Activated effector memory CD4-positive, alpha-beta T cell treated with Interleukin-2 at 50 U/mL for 16 hours (primary cell): Measurements from ENCODE around the gene PCSK4.
"Not testable (repeated sequence)": the region's sequence is repeated elsewhere in the genome, so short reads cannot be mapped to it uniquely, and the experiment has no call there.

Experiments
- DNase-seq: peaks from one replicate; pipeline ENCODE4 v3.0.0-alpha.2; 2020

The PCSK4 gene

GRCh38 chr19:1521636-1522035 is 31.5 kb upstream of the PCSK4 start:
- DNase-seq = no peak

GRCh38 chr19:1520203-1520780 is 30.1 kb upstream of the PCSK4 start:
- no peak for DNase-seq

- not testable (repeated sequence) for DNase-seq
These were observed 29.7 kb upstream of the PCSK4 start for GRCh38 chr19:1519802-1520201.

GRCh38 chr19:1518471-1518870 is 28.3 kb upstream of the PCSK4 start:
- no peak for DNase-seq

- no peak for DNase-seq
These were observed 26.2 kb upstream of the PCSK4 start for GRCh38 chr19:1516395-1516753.

- DNase-seq = no peak
These were observed 25.0 kb upstream of the PCSK4 start for GRCh38 chr19:1514986-1515721.

GRCh38 chr19:1514295-1514661 is 24.1 kb upstream of the PCSK4 start:
- no peak for DNase-seq

GRCh38 chr19:1513499-1514294 is 23.5 kb upstream of the PCSK4 start:
- peak; percentile 47 for DNase-seq

GRCh38 chr19:1512671-1513498 is 22.7 kb upstream of the PCSK4 start, which contains the start of gene ADAMTSL5:
Gene ADAMTSL5, minus strand, starts transcription at chr19:1513019. Its CDS starts 2,076 bp downstream, at chr19:1510943.
- peak; percentile 51 for DNase-seq

- no peak for DNase-seq
These were observed 21.5 kb upstream of the PCSK4 start for GRCh38 chr19:1511318-1512317.

- no peak for DNase-seq
These were observed 20.7 kb upstream of the PCSK4 start for GRCh38 chr19:1510807-1511206.

GRCh38 chr19:1510442-1510806 is 20.3 kb upstream of the PCSK4 start:
- no peak for DNase-seq

GRCh38 chr19:1509602-1510441 is 19.7 kb upstream of the PCSK4 start:
- DNase-seq = no peak

GRCh38 chr19:1508507-1508856 is 18.3 kb upstream of the PCSK4 start:
- DNase-seq = no peak

- peak; percentile 84 for DNase-seq
These were observed 17.8 kb upstream of the PCSK4 start for GRCh38 chr19:1507763-1508506.

GRCh38 chr19:1507192-1507660 is 17.1 kb upstream of the PCSK4 start:
- no peak for DNase-seq

GRCh38 chr19:1505991-1506881 is 16.1 kb upstream of the PCSK4 start:
- DNase-seq = no peak

GRCh38 chr19:1505012-1505411 is 14.9 kb upstream of the PCSK4 start:
- DNase-seq = no peak
